ENCODE results near the gene POLR3B.

Gene POLR3B

GRCh38 chr12:106331599-106331998 is 25.9 kb upstream of the POLR3B start:
- Mint-ChIP-seq H3K4me1 (ENCODE audit: low read depth) (no peaks in the 10 kb centered on the region), H3K36me3 (ENCODE audit: low read depth) (peaks cover 18% of the 10 kb centered on the region), H3K4me3 (no peak overlapping the region), H3K9me3 (no peaks in the 10 kb centered on the region), H3K27ac (no peak overlapping the region), H3K27me3 (no peaks in the 10 kb centered on the region)

GRCh38 chr12:106332536-106332935 is 25.0 kb upstream of the POLR3B start:
- peaks cover 24% of the 10 kb centered on the region for H3K36me3 Mint-ChIP-seq (ENCODE audit: low read depth)
- no peaks in the 10 kb centered on the region for H3K4me1 Mint-ChIP-seq (ENCODE audit: low read depth)
- H3K9me3 Mint-ChIP-seq = no peaks in the 10 kb centered on the region
- H3K4me3 Mint-ChIP-seq = no peak overlapping the region
- no peak overlapping the region for H3K27ac Mint-ChIP-seq
- no peaks in the 10 kb centered on the region for H3K27me3 Mint-ChIP-seq

GRCh38 chr12:106333010-106333409 is 24.5 kb upstream of the POLR3B start:
- Mint-ChIP-seq H3K4me1 (ENCODE audit: low read depth) (no peaks in the 10 kb centered on the region), H3K27me3 (no peaks in the 10 kb centered on the region), H3K9me3 (no peaks in the 10 kb centered on the region), H3K36me3 (ENCODE audit: low read depth) (peaks cover 24% of the 10 kb centered on the region), H3K27ac (no peak overlapping the region), H3K4me3 (no peak overlapping the region)

- Mint-ChIP-seq H3K4me3 (no peak overlapping the region), H3K27me3 (no peaks in the 10 kb centered on the region), H3K27ac (no peak overlapping the region), H3K9me3 (no peaks in the 10 kb centered on the region), H3K4me1 (ENCODE audit: low read depth) (no peaks in the 10 kb centered on the region), H3K36me3 (ENCODE audit: low read depth) (peaks cover 21% of the 10 kb centered on the region)
Observed at GRCh38 chr12:106333756-106334155, 23.8 kb upstream of the POLR3B start.

- peaks cover 19% of the 10 kb centered on the region for H3K36me3 Mint-ChIP-seq (ENCODE audit: low read depth)
Observed at GRCh38 chr12:106341086-106341877, 16.3 kb upstream of the POLR3B start.

GRCh38 chr12:106342397-106343213 is 14.9 kb upstream of the POLR3B start:
- no peak overlapping the region for H3K27ac Mint-ChIP-seq
- no peak overlapping the region for H3K4me3 Mint-ChIP-seq
- H3K4me1 Mint-ChIP-seq (ENCODE audit: low read depth) = no peaks in the 10 kb centered on the region
- H3K36me3 Mint-ChIP-seq (ENCODE audit: low read depth) = peaks cover 15% of the 10 kb centered on the region
- H3K27me3 Mint-ChIP-seq = no peaks in the 10 kb centered on the region
- H3K9me3 Mint-ChIP-seq = no peaks in the 10 kb centered on the region

More at GRCh38 chr12:106341086-106341877, 16.3 kb upstream of the POLR3B start:
- H3K9me3 Mint-ChIP-seq = no peaks in the 10 kb centered on the region
- no peaks in the 10 kb centered on the region for H3K4me1 Mint-ChIP-seq (ENCODE audit: low read depth)
- H3K27ac Mint-ChIP-seq = peak overlapping the region; percentile 11
- H3K27me3 Mint-ChIP-seq = no peaks in the 10 kb centered on the region
- H3K4me3 Mint-ChIP-seq = no peak overlapping the region

GRCh38 chr12:106343214-106343528 is 14.4 kb upstream of the POLR3B start:
- H3K4me1 Mint-ChIP-seq (ENCODE audit: low read depth) = no peaks in the 10 kb centered on the region
- no peaks in the 10 kb centered on the region for H3K27me3 Mint-ChIP-seq
- H3K9me3 Mint-ChIP-seq = no peaks in the 10 kb centered on the region
- no peak overlapping the region for H3K27ac Mint-ChIP-seq
- no peak overlapping the region for H3K4me3 Mint-ChIP-seq
- H3K36me3 Mint-ChIP-seq (ENCODE audit: low read depth) = peaks cover 15% of the 10 kb centered on the region

- Mint-ChIP-seq H3K9me3 (no peaks in the 10 kb centered on the region), H3K27ac (no peak overlapping the region), H3K27me3 (no peaks in the 10 kb centered on the region), H3K4me3 (no peak overlapping the region), H3K36me3 (ENCODE audit: low read depth) (peaks cover 13% of the 10 kb centered on the region), H3K4me1 (ENCODE audit: low read depth) (no peaks in the 10 kb centered on the region)
Observed at GRCh38 chr12:106344131-106344530, 13.4 kb upstream of the POLR3B start.

GRCh38 chr12:106345746-106346145 is 11.8 kb upstream of the POLR3B start:
- no peaks in the 10 kb centered on the region for H3K27me3 Mint-ChIP-seq
- no peak overlapping the region for H3K4me3 Mint-ChIP-seq
- no peaks in the 10 kb centered on the region for H3K4me1 Mint-ChIP-seq (ENCODE audit: low read depth)
- H3K36me3 Mint-ChIP-seq (ENCODE audit: low read depth) = peaks cover 12% of the 10 kb centered on the region
- H3K27ac Mint-ChIP-seq = no peak overlapping the region
- no peaks in the 10 kb centered on the region for H3K9me3 Mint-ChIP-seq

GRCh38 chr12:106348411-106348810 is 9.1 kb upstream of the POLR3B start:
- Mint-ChIP-seq H3K36me3 (ENCODE audit: low read depth) (peaks cover 8% of the 10 kb centered on the region), H3K9me3 (no peaks in the 10 kb centered on the region), H3K27me3 (no peaks in the 10 kb centered on the region), H3K27ac (no peak overlapping the region), H3K4me3 (no peak overlapping the region), H3K4me1 (ENCODE audit: low read depth) (no peaks in the 10 kb centered on the region)

- Mint-ChIP-seq H3K27ac (no peak overlapping the region), H3K9me3 (no peaks in the 10 kb centered on the region), H3K27me3 (no peaks in the 10 kb centered on the region), H3K4me3 (no peak overlapping the region), H3K36me3 (ENCODE audit: low read depth) (peaks cover 5% of the 10 kb centered on the region), H3K4me1 (ENCODE audit: low read depth) (peaks cover 9% of the 10 kb centered on the region)
Observed at GRCh38 chr12:106353175-106353574, 4.4 kb upstream of the POLR3B start.

GRCh38 chr12:106358396-106359241 is 1.1 kb downstream of the POLR3B start:
- Mint-ChIP-seq H3K9me3 (no peaks in the 10 kb centered on the region), H3K27me3 (no peaks in the 10 kb centered on the region), H3K36me3 (ENCODE audit: low read depth) (peaks cover 7% of the 10 kb centered on the region), H3K4me3 (peak overlapping the region; percentile 97), H3K4me1 (ENCODE audit: low read depth) (peaks cover 17% of the 10 kb centered on the region), H3K27ac (peak overlapping the region; percentile 95)

- Mint-ChIP-seq H3K36me3 (ENCODE audit: low read depth) (peaks cover 10% of the 10 kb centered on the region), H3K27me3 (no peaks in the 10 kb centered on the region), H3K4me1 (ENCODE audit: low read depth) (peaks cover 17% of the 10 kb centered on the region), H3K4me3 (no peak overlapping the region), H3K27ac (no peak overlapping the region), H3K9me3 (no peaks in the 10 kb centered on the region)
Observed at GRCh38 chr12:106359646-106360399, 2.3 kb downstream of the POLR3B start.

GRCh38 chr12:106360400-106360994 is 2.9 kb downstream of the POLR3B start:
- no peaks in the 10 kb centered on the region for H3K27me3 Mint-ChIP-seq
- peaks cover 10% of the 10 kb centered on the region for H3K36me3 Mint-ChIP-seq (ENCODE audit: low read depth)

More at GRCh38 chr12:106360400-106360994, 2.9 kb downstream of the POLR3B start:
- H3K4me1 Mint-ChIP-seq (ENCODE audit: low read depth) = peaks cover 17% of the 10 kb centered on the region
- H3K4me3 Mint-ChIP-seq = no peak overlapping the region
- no peak overlapping the region for H3K27ac Mint-ChIP-seq
- H3K9me3 Mint-ChIP-seq = no peaks in the 10 kb centered on the region
